WTC11 (cell line): ENCODE data around the gene MMP3. TPM values are rescaled to one million over a fixed set of nuclear protein-coding genes. Genes with fewer than 3 reads are reported as not detected.

Experiments
- ATAC-seq: fragments of 200-7000 bp; cut with Tn5 transposase; 2 replicates; pipeline ENCODE4 v1.10.0; 2021; ENCODE audit warnings: mild to moderate bottlenecking, moderate library complexity
- CTCF ChIA-PET: fragments of 300-600 bp; sonication (Branson Sonifier 250); formaldehyde crosslinking; loops from one replicate; lab custom pipeline; 2021; ENCODE audit warnings: antibody characterized with exemption; lab: Charles Lee
- POLR2A ChIA-PET: fragments of 350-600 bp; sonication (Branson Sonifier 250); formaldehyde crosslinking; loops from one replicate; lab custom pipeline; 2021; ENCODE audit warnings: antibody characterized with exemption; lab: Charles Lee
- DNase-seq: peaks from one replicate; pipeline ENCODE4 v3.0.0; 2021; ENCODE audit warnings: low spot score
- H3K27ac Mint-ChIP-seq: 2 replicates; pipeline ENCODE4 v1.8.0; 2021; ENCODE audit warnings: mixed read lengths
- H3K27me3 Mint-ChIP-seq: 2 replicates; pipeline ENCODE4 v1.8.0; 2021; ENCODE audit warnings: low read depth, mild to moderate bottlenecking, moderate library complexity, mixed read lengths
- H3K36me3 Mint-ChIP-seq: 2 replicates; pipeline ENCODE4 v1.8.0; 2021; ENCODE audit warnings: mixed read lengths
- H3K4me1 Mint-ChIP-seq: 2 replicates; pipeline ENCODE4 v1.8.0; 2022; ENCODE audit warnings: mixed read lengths
- H3K4me3 Mint-ChIP-seq: 2 replicates; pipeline ENCODE4 v1.8.0; 2021; ENCODE audit warnings: mild to moderate bottlenecking, moderate library complexity, mixed read lengths
- H3K9me3 Mint-ChIP-seq: 2 replicates; pipeline ENCODE4 v1.8.0; 2021; ENCODE audit warnings: mixed read lengths
- ATF6 ChIP-seq: sonication (generic); formaldehyde crosslinking; IDR thresholded peaks from 2 replicates; pipeline ENCODE4 v1.8.1; 2023; ENCODE audit warnings: mild to moderate bottlenecking, missing genetic modification reagents
- CBFB ChIP-seq: sonication (generic); formaldehyde crosslinking; IDR thresholded peaks from 2 replicates; pipeline ENCODE4 v1.8.1; 2022; ENCODE audit warnings: mild to moderate bottlenecking, low read depth, missing genetic modification reagents
- CTCF ChIP-seq: fragments of 200-600 bp; IDR thresholded peaks from 2 replicates; pipeline ENCODE4 v1.8.0; 2022; ENCODE audit warnings: antibody characterized with exemption
- ELF4 ChIP-seq: sonication (generic); formaldehyde crosslinking; IDR thresholded peaks from 2 replicates; pipeline ENCODE4 v1.8.1; 2022; ENCODE audit warnings: low read depth, mild to moderate bottlenecking, moderate library complexity, missing genetic modification reagents
- EMX1 ChIP-seq: fragments of 250-450 bp; sonication (Bioruptor Pico); IDR thresholded peaks from 2 replicates; pipeline ENCODE4 v1.8.0; 2021; ENCODE audit warnings: mild to moderate bottlenecking
- ESRRA ChIP-seq: sonication (generic); formaldehyde crosslinking; IDR thresholded peaks from 2 replicates; pipeline ENCODE4 v1.8.1; 2022; ENCODE audit warnings: mild to moderate bottlenecking, missing genetic modification reagents, borderline replicate concordance
- GRHL2 ChIP-seq: fragments of 250-450 bp; sonication (Bioruptor Pico); IDR thresholded peaks from 2 replicates; pipeline ENCODE4 v1.8.0; 2022; ENCODE audit warnings: mild to moderate bottlenecking, moderate library complexity; ENCODE audit not compliant: insufficient replicate concordance, severe bottlenecking
- GTF2I ChIP-seq: fragments of 250-450 bp; sonication (Bioruptor Pico); conservative IDR thresholded peaks from 2 replicates; pipeline ENCODE4 v1.4.0; 2021; ENCODE audit warnings: mild to moderate bottlenecking
- HMGXB4 ChIP-seq: sonication (generic); formaldehyde crosslinking; IDR thresholded peaks from 2 replicates; pipeline ENCODE4 v1.8.1; 2023; ENCODE audit warnings: mild to moderate bottlenecking, moderate library complexity, missing genetic modification reagents
- NFATC4 ChIP-seq: fragments of 250-450 bp; sonication (Bioruptor Pico); IDR thresholded peaks from 2 replicates; pipeline ENCODE4 v1.9.0; 2021; ENCODE audit warnings: mild to moderate bottlenecking
- NFYB ChIP-seq: sonication (generic); formaldehyde crosslinking; conservative IDR thresholded peaks from 2 replicates; pipeline ENCODE4 v1.8.0; 2022; ENCODE audit warnings: low read depth, missing genetic modification reagents
- RELA ChIP-seq: sonication (generic); formaldehyde crosslinking; IDR thresholded peaks from 2 replicates; pipeline ENCODE4 v1.8.1; 2022; ENCODE audit warnings: missing genetic modification reagents, mild to moderate bottlenecking, borderline replicate concordance
- SP1 ChIP-seq: sonication (generic); formaldehyde crosslinking; conservative IDR thresholded peaks from 2 replicates; pipeline ENCODE4 v1.8.1; 2022; ENCODE audit warnings: missing genetic modification reagents
- TP53 ChIP-seq: sonication (generic); formaldehyde crosslinking; IDR thresholded peaks from 2 replicates; pipeline ENCODE4 v1.8.1; 2023; ENCODE audit warnings: mild to moderate bottlenecking, missing genetic modification reagents
- ZNF232 ChIP-seq: sonication (generic); formaldehyde crosslinking; IDR thresholded peaks from 2 replicates; pipeline ENCODE4 v1.8.0; 2022; ENCODE audit warnings: mild to moderate bottlenecking, missing genetic modification reagents
- total RNA-seq: library from RNA; stranded (reverse); gene quantifications from 3 replicates; pipeline ENCODE4 v1.2.3, GENCODE V29; 2021
- TF ChIP-seq, protein P1 (sequence below): fragments of 250-450 bp; sonication (Bioruptor Pico); IDR thresholded peaks from 2 replicates; pipeline ENCODE4 v1.9.0; 2021; ENCODE audit warnings: moderate library complexity, mild to moderate bottlenecking, inconsistent platforms, borderline replicate concordance
- TF ChIP-seq, protein P2 (sequence below): sonication (generic); formaldehyde crosslinking; IDR thresholded peaks from 2 replicates; pipeline ENCODE4 v1.8.1; 2023; ENCODE audit warnings: mild to moderate bottlenecking, missing genetic modification reagents
- TF ChIP-seq, protein P3 (sequence below): sonication (generic); formaldehyde crosslinking; IDR thresholded peaks from 2 replicates; pipeline ENCODE4 v1.8.1; 2022; ENCODE audit warnings: missing genetic modification reagents, borderline replicate concordance
- TF ChIP-seq, protein P4 (sequence below): sonication (generic); formaldehyde crosslinking; IDR thresholded peaks from 2 replicates; pipeline ENCODE4 v1.8.0; 2023; ENCODE audit warnings: mild to moderate bottlenecking, missing genetic modification reagents
- TF ChIP-seq, protein P5 (sequence below): sonication (generic); formaldehyde crosslinking; IDR thresholded peaks from 2 replicates; pipeline ENCODE4 v1.8.0; 2022; ENCODE audit warnings: mild to moderate bottlenecking, missing genetic modification reagents

MMP3 gene
- total RNA-seq, 1 experiment from 2014 or later = not detected

GRCh38 chr11:102868339-102868738 is 24.9 kb upstream of the MMP3 start (continued):
- TF ChIP-seq ATF6 (CRISPR knock-in tag) (no peak), ZNF232 (CRISPR knock-in tag) (no peak), NFYB (CRISPR knock-in tag) (no peak), ESRRA (CRISPR knock-in tag) (no peak), CBFB (CRISPR knock-in tag) (no peak)

DNA sequence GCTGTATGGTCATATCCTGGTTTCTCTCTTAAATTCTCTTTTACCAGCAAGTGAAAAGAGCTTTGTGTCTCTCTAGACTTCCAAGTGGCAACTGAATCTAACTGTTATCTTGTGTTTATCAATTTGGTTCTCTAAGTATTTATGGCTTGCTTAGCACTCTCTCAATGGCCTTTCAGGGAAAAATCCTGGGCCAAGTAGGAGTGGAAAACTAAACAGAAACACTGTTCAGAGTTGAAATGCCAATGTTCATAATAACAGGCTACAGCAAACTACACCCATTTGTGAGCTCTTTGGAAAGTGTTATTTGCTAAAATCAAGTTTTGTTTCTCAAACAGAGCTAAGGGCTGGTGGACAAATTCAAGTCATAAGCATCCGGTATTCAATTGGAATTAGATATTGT is 21.3 kb upstream of the MMP3 start:
- Mint-ChIP-seq H3K4me3 (no peak overlapping the region), H3K36me3 (no peaks in the 10 kb centered on the region), H3K27me3 (no peaks in the 10 kb centered on the region), H3K4me1 (no peaks in the 10 kb centered on the region), H3K27ac (no peak overlapping the region), H3K9me3 (no peaks in the 10 kb centered on the region)
- TF ChIP-seq, protein P1, sequence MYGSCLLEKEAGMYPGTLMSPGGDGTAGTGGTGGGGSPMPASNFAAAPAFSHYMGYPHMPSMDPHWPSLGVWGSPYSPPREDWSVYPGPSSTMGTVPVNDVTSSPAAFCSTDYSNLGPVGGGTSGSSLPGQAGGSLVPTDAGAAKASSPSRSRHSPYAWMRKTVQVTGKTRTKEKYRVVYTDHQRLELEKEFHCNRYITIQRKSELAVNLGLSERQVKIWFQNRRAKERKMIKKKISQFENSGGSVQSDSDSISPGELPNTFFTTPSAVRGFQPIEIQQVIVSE = no peak
- TF ChIP-seq CTCF = no peak
- TF ChIP-seq, protein P2, sequence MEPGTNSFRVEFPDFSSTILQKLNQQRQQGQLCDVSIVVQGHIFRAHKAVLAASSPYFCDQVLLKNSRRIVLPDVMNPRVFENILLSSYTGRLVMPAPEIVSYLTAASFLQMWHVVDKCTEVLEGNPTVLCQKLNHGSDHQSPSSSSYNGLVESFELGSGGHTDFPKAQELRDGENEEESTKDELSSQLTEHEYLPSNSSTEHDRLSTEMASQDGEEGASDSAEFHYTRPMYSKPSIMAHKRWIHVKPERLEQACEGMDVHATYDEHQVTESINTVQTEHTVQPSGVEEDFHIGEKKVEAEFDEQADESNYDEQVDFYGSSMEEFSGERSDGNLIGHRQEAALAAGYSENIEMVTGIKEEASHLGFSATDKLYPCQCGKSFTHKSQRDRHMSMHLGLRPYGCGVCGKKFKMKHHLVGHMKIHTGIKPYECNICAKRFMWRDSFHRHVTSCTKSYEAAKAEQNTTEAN (CRISPR knock-in tag) = no peak
- no peak for TF ChIP-seq GRHL2
- no peak for TF ChIP-seq GTF2I (CRISPR knock-in tag)
- TF ChIP-seq, protein P3, sequence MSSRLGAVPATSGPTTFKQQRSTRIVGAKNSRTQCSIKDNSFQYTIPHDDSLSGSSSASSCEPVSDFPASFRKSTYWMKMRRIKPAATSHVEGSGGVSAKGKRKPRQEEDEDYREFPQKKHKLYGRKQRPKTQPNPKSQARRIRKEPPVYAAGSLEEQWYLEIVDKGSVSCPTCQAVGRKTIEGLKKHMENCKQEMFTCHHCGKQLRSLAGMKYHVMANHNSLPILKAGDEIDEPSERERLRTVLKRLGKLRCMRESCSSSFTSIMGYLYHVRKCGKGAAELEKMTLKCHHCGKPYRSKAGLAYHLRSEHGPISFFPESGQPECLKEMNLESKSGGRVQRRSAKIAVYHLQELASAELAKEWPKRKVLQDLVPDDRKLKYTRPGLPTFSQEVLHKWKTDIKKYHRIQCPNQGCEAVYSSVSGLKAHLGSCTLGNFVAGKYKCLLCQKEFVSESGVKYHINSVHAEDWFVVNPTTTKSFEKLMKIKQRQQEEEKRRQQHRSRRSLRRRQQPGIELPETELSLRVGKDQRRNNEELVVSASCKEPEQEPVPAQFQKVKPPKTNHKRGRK = no peak
- no peak for TF ChIP-seq ELF4
- ChIA-PET CTCF (no interaction called here), POLR2A (interaction anchor here (0.5 kb wide), 1 partner anchor 772 kb away, joined by 5 read pairs; no protein-coding TSS in a partner anchor)
- ATAC-seq (no peak), DNase-seq (no peak)

DNA sequence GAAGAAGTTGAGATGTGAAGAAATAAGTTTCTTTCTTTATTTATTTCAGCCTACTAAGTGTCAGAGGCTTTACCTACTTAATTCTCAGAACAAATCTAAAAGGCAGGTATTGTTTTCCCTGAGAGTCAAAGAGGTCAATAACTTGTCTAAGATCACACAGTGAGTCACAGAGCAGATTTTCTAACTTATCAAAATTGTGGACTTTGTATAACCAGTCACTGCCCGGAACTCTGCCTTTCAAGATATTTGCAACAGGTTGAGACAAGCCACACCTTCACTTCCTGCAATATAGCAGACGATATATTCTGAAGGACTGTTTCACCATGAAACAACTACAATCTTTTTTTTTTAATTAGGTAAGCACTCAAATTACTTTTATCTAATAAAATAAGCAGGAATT is 10.5 kb upstream of the MMP3 start:
- no peaks in the 10 kb centered on the region for H3K27me3 Mint-ChIP-seq
- no peaks in the 10 kb centered on the region for H3K36me3 Mint-ChIP-seq
- POLR2A ChIA-PET = no interaction called here
- no peak for ATAC-seq
- H3K9me3 Mint-ChIP-seq = no peaks in the 10 kb centered on the region
- DNase-seq = no peak
- H3K4me1 Mint-ChIP-seq = no peaks in the 10 kb centered on the region
- H3K4me3 Mint-ChIP-seq = no peak overlapping the region
- no peak overlapping the region for H3K27ac Mint-ChIP-seq
- CTCF ChIA-PET = no interaction called here
- no peak for TF ChIP-seq RELA (CRISPR knock-in tag)
- no peak for TF ChIP-seq SP1 (CRISPR knock-in tag)
- no peak for TF ChIP-seq TP53 (CRISPR knock-in tag)
- TF ChIP-seq, protein P4, sequence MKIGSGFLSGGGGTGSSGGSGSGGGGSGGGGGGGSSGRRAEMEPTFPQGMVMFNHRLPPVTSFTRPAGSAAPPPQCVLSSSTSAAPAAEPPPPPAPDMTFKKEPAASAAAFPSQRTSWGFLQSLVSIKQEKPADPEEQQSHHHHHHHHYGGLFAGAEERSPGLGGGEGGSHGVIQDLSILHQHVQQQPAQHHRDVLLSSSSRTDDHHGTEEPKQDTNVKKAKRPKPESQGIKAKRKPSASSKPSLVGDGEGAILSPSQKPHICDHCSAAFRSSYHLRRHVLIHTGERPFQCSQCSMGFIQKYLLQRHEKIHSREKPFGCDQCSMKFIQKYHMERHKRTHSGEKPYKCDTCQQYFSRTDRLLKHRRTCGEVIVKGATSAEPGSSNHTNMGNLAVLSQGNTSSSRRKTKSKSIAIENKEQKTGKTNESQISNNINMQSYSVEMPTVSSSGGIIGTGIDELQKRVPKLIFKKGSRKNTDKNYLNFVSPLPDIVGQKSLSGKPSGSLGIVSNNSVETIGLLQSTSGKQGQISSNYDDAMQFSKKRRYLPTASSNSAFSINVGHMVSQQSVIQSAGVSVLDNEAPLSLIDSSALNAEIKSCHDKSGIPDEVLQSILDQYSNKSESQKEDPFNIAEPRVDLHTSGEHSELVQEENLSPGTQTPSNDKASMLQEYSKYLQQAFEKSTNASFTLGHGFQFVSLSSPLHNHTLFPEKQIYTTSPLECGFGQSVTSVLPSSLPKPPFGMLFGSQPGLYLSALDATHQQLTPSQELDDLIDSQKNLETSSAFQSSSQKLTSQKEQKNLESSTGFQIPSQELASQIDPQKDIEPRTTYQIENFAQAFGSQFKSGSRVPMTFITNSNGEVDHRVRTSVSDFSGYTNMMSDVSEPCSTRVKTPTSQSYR (CRISPR knock-in tag) = no peak
- no peak for TF ChIP-seq EMX1 (CRISPR knock-in tag)
- no peak for TF ChIP-seq CTCF
- TF ChIP-seq, protein P5, sequence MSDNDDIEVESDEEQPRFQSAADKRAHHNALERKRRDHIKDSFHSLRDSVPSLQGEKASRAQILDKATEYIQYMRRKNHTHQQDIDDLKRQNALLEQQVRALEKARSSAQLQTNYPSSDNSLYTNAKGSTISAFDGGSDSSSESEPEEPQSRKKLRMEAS = no peak
- TF ChIP-seq NFATC4 = no peak
- TF ChIP-seq HMGXB4 = no peak
